ENCODE results near the gene UVSSA.

- TF ChIP-seq POLR2AphosphoS5 (IDR thresholded peaks at IDR 0.05; ENCODE audit: borderline replicate concordance, low read depth, low read length) (no peak), EZH2 (IDR thresholded peaks at IDR 0.05) (no peak)
Observed at GRCh38 chr4:1333256-1333655, 13.8 kb upstream of the UVSSA start.
